GM12878 (cell line): ENCODE measurements around the gene IKBKG. TPM values are rescaled to one million over a fixed set of nuclear protein-coding genes. Genes with fewer than 3 reads are reported as not detected.

Experiments used
- BHLHE40 ChIP-seq, 2 experiments: fragments of 450-650 bp in 1 of 2; IDR thresholded peaks; 2 replicates each; pipeline ENCODE4 v1.6.1; 2011 to 2017; ENCODE audit warnings: low read depth in 2 of 2, borderline replicate concordance in 1 of 2, improper control_type of control experiment in 1 of 2, low read length in 1 of 2, mild to moderate bottlenecking in 1 of 2
- EED ChIP-seq: sonication (generic); IDR thresholded peaks from 2 replicates; pipeline ENCODE4 v1.6.1; 2016; ENCODE audit warnings: antibody characterized with exemption, low read depth
- GATAD2B ChIP-seq: fragments of 450-650 bp; conservative IDR thresholded peaks from 2 replicates; pipeline ENCODE4 v1.6.1; 2017; ENCODE audit warnings: low read depth, mild to moderate bottlenecking, moderate library complexity
- MXI1 ChIP-seq: fragments of 150-350 bp; IDR thresholded peaks from 2 replicates; pipeline ENCODE4 v1.6.1; 2011; ENCODE audit warnings: low read depth, mild to moderate bottlenecking, inconsistent platforms, low read length, improper control_type of control experiment
- NFYB ChIP-seq: IDR thresholded peaks from 2 replicates; pipeline ENCODE4 v1.6.1; 2011; ENCODE audit warnings: low read depth, mild to moderate bottlenecking, low read length, improper control_type of control experiment, moderate library complexity; ENCODE audit not compliant: insufficient read depth
- NR2F1 ChIP-seq: fragments of 450-650 bp; conservative IDR thresholded peaks from 2 replicates; pipeline ENCODE4 v1.6.1; 2017; ENCODE audit warnings: mild to moderate bottlenecking
- NRF1 ChIP-seq: conservative IDR thresholded peaks from 2 replicates; pipeline ENCODE4 v1.6.1; 2011; ENCODE audit warnings: mild to moderate bottlenecking, low read depth, low read length, improper control_type of control experiment
- POLR2AphosphoS5 ChIP-seq: IDR thresholded peaks from 2 replicates; pipeline ENCODE4 v1.6.1; 2011; ENCODE audit warnings: mild to moderate bottlenecking, low read length, inconsistent platforms
- POU2F2 ChIP-seq: IDR thresholded peaks from 3 replicates; pipeline ENCODE4 v1.6.1; 2011; ENCODE audit warnings: low read depth, mild to moderate bottlenecking, low read length, borderline replicate concordance
- TAF1 ChIP-seq: IDR thresholded peaks from 2 replicates; pipeline ENCODE4 v1.6.1; 2011; ENCODE audit warnings: mild to moderate bottlenecking, low read depth, low read length, borderline replicate concordance
- TCF12 ChIP-seq: IDR thresholded peaks from 2 replicates; pipeline ENCODE4 v1.6.1; 2011; ENCODE audit warnings: low read depth, mild to moderate bottlenecking, low read length
- WRNIP1 ChIP-seq: IDR thresholded peaks from 2 replicates; pipeline ENCODE4 v1.6.1; 2011; ENCODE audit warnings: low read depth, low read length, improper control_type of control experiment, borderline replicate concordance
- polyA plus RNA-seq, 11 experiments: library from polyadenylated mRNA; depleted of rRNA in 4 of 11; unstranded in 6 of 11; stranded (reverse) in 5 of 11; fragments of >200 nt; fragmentation: Nextera tagmentation in 4 of 11; fragmentation: Illumina TruSeq in 1 of 11; extraction: Ambion mirVana in 4 of 11; extraction: Trizol in 1 of 11; gene quantifications; 1 replicate in 1 of 11; 2 replicates in 10 of 11; pipeline versions ENCODE4 v1.2.1 to v1.2.3, GENCODE V29; 2011 to 2016; ENCODE audit warnings: inconsistent platforms in 2 of 11, missing spikeins in 2 of 11, low read depth in 1 of 11
- total RNA-seq, 4 experiments: library from RNA; depleted of rRNA in 3 of 4; stranded (reverse); fragments of >200 nt in 3 of 4; fragmentation: Illumina TruSeq in 1 of 4; extraction: Trizol in 1 of 4; gene quantifications; 2 replicates each; pipeline versions ENCODE4 v1.2.1 to v1.2.3, GENCODE V29; 2013 to 2021
- TF ChIP-seq, protein P1 (sequence below): fragments of 450-650 bp; IDR thresholded peaks from 2 replicates; pipeline ENCODE4 v1.6.1; 2017; ENCODE audit warnings: antibody characterized with exemption, mild to moderate bottlenecking, moderate library complexity
- TF ChIP-seq, protein P2 (sequence below): fragments of 450-650 bp; conservative IDR thresholded peaks from 2 replicates; pipeline ENCODE4 v1.6.1; 2017; ENCODE audit warnings: mild to moderate bottlenecking, moderate library complexity
- TF ChIP-seq, protein P3 (sequence below): fragments of 450-650 bp; IDR thresholded peaks from 2 replicates; pipeline ENCODE4 v1.6.1; 2018; ENCODE audit warnings: borderline replicate concordance, mild to moderate bottlenecking; ENCODE audit not compliant: partially characterized antibody
- TF ChIP-seq, protein P4 (sequence below): fragments of 450-650 bp; IDR thresholded peaks from 2 replicates; pipeline ENCODE4 v1.6.1; 2016; ENCODE audit warnings: mild to moderate bottlenecking, moderate library complexity, borderline replicate concordance

The IKBKG gene
- total and polyA plus RNA-seq, 10 of the 15 experiments (the other 5 are each of a cell fraction or from before 2014, with no cell fraction given), result 0.35 to 30.7 (median 16.7) TPM

DNA sequence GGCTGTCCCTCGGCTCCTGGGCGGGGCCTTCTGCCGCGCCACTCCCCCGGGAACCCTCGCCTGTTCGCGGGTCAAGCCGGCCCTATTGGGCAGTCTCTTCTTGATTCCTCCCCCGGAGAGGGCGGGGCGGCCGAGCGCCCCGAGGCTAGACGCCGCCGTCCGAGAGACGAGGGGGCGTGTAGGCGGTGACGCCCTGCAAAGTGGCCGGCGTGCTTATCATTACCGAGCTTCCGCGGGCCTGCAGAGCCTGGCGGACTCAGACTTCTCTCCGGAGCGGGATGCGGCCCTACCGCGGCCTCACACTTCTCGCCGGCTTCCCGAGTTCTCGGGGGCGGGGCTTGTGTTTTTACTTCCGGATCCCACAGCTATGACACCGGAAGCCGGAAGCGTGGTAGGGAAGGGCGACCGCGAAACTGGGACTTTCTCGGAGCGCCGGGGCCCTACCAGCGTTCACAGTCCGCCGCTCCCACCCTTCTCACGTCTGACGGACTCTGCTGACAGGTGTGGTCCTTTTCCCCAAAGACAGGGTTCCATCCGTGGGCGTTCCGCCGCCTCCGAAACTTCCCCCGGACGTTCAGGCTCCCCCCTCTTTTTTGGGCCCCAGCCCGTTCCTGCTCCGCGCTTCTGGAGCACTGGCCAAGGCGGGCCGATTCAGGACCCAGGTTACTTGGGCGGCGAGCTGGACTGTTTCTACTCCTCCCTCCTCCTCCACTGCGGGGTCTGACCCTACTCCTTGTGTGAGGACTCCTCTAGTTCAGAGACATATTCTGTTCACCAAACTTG is at the start of gene IKBKG (continued):
- TF ChIP-seq, protein P1, sequence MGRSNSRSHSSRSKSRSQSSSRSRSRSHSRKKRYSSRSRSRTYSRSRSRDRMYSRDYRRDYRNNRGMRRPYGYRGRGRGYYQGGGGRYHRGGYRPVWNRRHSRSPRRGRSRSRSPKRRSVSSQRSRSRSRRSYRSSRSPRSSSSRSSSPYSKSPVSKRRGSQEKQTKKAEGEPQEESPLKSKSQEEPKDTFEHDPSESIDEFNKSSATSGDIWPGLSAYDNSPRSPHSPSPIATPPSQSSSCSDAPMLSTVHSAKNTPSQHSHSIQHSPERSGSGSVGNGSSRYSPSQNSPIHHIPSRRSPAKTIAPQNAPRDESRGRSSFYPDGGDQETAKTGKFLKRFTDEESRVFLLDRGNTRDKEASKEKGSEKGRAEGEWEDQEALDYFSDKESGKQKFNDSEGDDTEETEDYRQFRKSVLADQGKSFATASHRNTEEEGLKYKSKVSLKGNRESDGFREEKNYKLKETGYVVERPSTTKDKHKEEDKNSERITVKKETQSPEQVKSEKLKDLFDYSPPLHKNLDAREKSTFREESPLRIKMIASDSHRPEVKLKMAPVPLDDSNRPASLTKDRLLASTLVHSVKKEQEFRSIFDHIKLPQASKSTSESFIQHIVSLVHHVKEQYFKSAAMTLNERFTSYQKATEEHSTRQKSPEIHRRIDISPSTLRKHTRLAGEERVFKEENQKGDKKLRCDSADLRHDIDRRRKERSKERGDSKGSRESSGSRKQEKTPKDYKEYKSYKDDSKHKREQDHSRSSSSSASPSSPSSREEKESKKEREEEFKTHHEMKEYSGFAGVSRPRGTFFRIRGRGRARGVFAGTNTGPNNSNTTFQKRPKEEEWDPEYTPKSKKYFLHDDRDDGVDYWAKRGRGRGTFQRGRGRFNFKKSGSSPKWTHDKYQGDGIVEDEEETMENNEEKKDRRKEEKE, result no peak
- TF ChIP-seq TAF1, result peak; percentile 52; the same call in 1 of the 2 replicates
- peak; percentile 63 for TF ChIP-seq GATAD2B
- TF ChIP-seq, protein P2, sequence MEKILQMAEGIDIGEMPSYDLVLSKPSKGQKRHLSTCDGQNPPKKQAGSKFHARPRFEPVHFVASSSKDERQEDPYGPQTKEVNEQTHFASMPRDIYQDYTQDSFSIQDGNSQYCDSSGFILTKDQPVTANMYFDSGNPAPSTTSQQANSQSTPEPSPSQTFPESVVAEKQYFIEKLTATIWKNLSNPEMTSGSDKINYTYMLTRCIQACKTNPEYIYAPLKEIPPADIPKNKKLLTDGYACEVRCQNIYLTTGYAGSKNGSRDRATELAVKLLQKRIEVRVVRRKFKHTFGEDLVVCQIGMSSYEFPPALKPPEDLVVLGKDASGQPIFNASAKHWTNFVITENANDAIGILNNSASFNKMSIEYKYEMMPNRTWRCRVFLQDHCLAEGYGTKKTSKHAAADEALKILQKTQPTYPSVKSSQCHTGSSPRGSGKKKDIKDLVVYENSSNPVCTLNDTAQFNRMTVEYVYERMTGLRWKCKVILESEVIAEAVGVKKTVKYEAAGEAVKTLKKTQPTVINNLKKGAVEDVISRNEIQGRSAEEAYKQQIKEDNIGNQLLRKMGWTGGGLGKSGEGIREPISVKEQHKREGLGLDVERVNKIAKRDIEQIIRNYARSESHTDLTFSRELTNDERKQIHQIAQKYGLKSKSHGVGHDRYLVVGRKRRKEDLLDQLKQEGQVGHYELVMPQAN, result peak; percentile 53; the same call in 1 of the 2 replicates
- TF ChIP-seq POU2F2, result 0 out of 3 replicates have a peak, but pooled peaks have one; percentile 11
- TF ChIP-seq, protein P3, sequence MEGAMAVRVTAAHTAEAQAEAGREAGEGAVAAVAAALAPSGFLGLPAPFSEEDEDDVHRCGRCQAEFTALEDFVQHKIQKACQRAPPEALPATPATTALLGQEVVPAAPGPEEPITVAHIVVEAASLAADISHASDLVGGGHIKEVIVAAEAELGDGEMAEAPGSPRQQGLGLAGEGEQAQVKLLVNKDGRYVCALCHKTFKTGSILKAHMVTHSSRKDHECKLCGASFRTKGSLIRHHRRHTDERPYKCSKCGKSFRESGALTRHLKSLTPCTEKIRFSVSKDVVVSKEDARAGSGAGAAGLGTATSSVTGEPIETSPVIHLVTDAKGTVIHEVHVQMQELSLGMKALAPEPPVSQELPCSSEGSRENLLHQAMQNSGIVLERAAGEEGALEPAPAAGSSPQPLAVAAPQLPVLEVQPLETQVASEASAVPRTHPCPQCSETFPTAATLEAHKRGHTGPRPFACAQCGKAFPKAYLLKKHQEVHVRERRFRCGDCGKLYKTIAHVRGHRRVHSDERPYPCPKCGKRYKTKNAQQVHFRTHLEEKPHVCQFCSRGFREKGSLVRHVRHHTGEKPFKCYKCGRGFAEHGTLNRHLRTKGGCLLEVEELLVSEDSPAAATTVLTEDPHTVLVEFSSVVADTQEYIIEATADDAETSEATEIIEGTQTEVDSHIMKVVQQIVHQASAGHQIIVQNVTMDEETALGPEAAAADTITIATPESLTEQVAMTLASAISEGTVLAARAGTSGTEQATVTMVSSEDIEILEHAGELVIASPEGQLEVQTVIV, result peak; percentile 66
- 0 out of 2 replicates have a peak, but pooled peaks have one; percentile 32 for TF ChIP-seq NFYB
- TF ChIP-seq TCF12, result 0 out of 2 replicates have a peak, but pooled peaks have one; percentile 11
- 0 out of 2 replicates have a peak, but pooled peaks have one; percentile 19 for TF ChIP-seq EED
- TF ChIP-seq WRNIP1, result no peak
- 0 out of 2 replicates have a peak, but pooled peaks have one; percentile 10 for TF ChIP-seq NR2F1
- TF ChIP-seq, protein P4, sequence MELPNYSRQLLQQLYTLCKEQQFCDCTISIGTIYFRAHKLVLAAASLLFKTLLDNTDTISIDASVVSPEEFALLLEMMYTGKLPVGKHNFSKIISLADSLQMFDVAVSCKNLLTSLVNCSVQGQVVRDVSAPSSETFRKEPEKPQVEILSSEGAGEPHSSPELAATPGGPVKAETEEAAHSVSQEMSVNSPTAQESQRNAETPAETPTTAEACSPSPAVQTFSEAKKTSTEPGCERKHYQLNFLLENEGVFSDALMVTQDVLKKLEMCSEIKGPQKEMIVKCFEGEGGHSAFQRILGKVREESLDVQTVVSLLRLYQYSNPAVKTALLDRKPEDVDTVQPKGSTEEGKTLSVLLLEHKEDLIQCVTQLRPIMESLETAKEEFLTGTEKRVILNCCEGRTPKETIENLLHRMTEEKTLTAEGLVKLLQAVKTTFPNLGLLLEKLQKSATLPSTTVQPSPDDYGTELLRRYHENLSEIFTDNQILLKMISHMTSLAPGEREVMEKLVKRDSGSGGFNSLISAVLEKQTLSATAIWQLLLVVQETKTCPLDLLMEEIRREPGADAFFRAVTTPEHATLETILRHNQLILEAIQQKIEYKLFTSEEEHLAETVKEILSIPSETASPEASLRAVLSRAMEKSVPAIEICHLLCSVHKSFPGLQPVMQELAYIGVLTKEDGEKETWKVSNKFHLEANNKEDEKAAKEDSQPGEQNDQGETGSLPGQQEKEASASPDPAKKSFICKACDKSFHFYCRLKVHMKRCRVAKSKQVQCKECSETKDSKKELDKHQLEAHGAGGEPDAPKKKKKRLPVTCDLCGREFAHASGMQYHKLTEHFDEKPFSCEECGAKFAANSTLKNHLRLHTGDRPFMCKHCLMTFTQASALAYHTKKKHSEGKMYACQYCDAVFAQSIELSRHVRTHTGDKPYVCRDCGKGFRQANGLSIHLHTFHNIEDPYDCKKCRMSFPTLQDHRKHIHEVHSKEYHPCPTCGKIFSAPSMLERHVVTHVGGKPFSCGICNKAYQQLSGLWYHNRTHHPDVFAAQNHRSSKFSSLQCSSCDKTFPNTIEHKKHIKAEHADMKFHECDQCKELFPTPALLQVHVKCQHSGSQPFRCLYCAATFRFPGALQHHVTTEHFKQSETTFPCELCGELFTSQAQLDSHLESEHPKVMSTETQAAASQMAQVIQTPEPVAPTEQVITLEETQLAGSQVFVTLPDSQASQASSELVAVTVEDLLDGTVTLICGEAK, result peak; percentile 95
- TF ChIP-seq BHLHE40 (IDR thresholded peaks at IDR 0.05; ENCODE audit: borderline replicate concordance in 1 of 2, low read depth in 2 of 2, low read length in 1 of 2), result 0 out of 4 replicates have a peak, but pooled peaks have one; percentile 5 to 30
- TF ChIP-seq MXI1, result peak; percentile 45; the same call in 1 of the 2 replicates
- TF ChIP-seq NRF1, result no peak
- no peak; the same call in 1 of the 2 replicates for TF ChIP-seq POLR2AphosphoS5
